HepG2 (cell line): ENCODE results near the gene GALNT18. TPM values are rescaled to one million over a fixed set of nuclear protein-coding genes. Genes with fewer than 3 reads are reported as not detected.

Experiments used
- ATAC-seq: fragments of 200-7000 bp; cut with Tn5 transposase; 3 replicates; pipeline ENCODE4 v1.9.1; 2020; ENCODE audit warnings: mild to moderate bottlenecking, moderate library complexity
- BruUV-seq: library from RNA; stranded (reverse); fragments of 400-500 nt; replicated peaks from 2 replicates; lab custom pipeline; 2021; lab: Mats Ljungman, UMichigan
- CTCF ChIA-PET: fragments of 300-600 bp; formaldehyde crosslinking; extraction: SDS; loops from one replicate; lab custom pipeline; 2021; ENCODE audit warnings: low total read pairs, inconsistent platforms, low intra/inter-chr PET ratio; lab: Yijun Ruan, JAX
- POLR2A ChIA-PET: fragments of 350-600 bp; sonication (Branson Sonifier 250); formaldehyde crosslinking; loops from one replicate; lab custom pipeline; 2020; ENCODE audit warnings: antibody characterized with exemption, inconsistent platforms; lab: Yijun Ruan, JAX
- DNase-seq: peaks from one replicate; pipeline ENCODE4 v3.0.0-alpha.2; 2015; ENCODE audit warnings: low spot score
- FAIRE-seq: peaks from 3 replicates; lab custom pipeline; 2011; peaks lifted over from hg19 to GRCh38; lab: Jason Lieb, UNC
- H2AFZ ChIP-seq: one replicate; pipeline ENCODE4 v1.6.1; 2011; ENCODE audit warnings: low read length, inconsistent platforms
- H3K27ac ChIP-seq: fragments of 300-600 bp; 3 replicates; pipeline ENCODE4 v1.8.0; 2011; ENCODE audit warnings: mixed run types, mild to moderate bottlenecking, mixed read lengths, low read length, inconsistent platforms; ENCODE audit not compliant: insufficient read depth; ENCODE audit errors: extremely low read length
- H3K27me3 ChIP-seq, 2 experiments: fragments of 200-600 bp in 1 of 2; 2 replicates in 1 of 2; 3 replicates in 1 of 2; pipeline versions ENCODE4 v1.6.0 to v1.8.0; 2011; ENCODE audit warnings: low read length in 2 of 2, mild to moderate bottlenecking in 2 of 2, moderate library complexity in 2 of 2, inconsistent platforms in 1 of 2; ENCODE audit not compliant: insufficient read depth in 2 of 2, control insufficient read depth in 1 of 2
- H3K36me3 ChIP-seq, 2 experiments: fragments of 200-600 bp in 1 of 2; replicated peaks in 1 of 2; 2 replicates in 1 of 2; 3 replicates in 1 of 2; pipeline versions ENCODE4 v1.5.1 to v1.8.0; 2011; ENCODE audit warnings: low read length in 2 of 2, inconsistent platforms in 1 of 2; ENCODE audit not compliant: insufficient read depth in 2 of 2, control insufficient read depth in 1 of 2
- H3K4me1 ChIP-seq: 2 replicates; pipeline ENCODE4 v1.5.1; 2012; ENCODE audit warnings: low read length, inconsistent platforms; ENCODE audit not compliant: insufficient read depth
- H3K4me2 ChIP-seq: 2 replicates; pipeline ENCODE4 v1.6.0; 2011; ENCODE audit warnings: low read depth, low read length, inconsistent platforms
- H3K4me3 ChIP-seq, 3 experiments: fragments of 200-600 bp in 1 of 3; sonication (generic), shearing (Covaris generic) in 1 of 3; replicated peaks in 1 of 3; 2 replicates each; pipeline ENCODE4 v1.5.1; 2011 to 2016; ENCODE audit warnings: low read length in 3 of 3, inconsistent platforms in 2 of 3, low read depth in 2 of 3, mild to moderate bottlenecking in 2 of 3, control low read depth in 1 of 3, mixed read lengths in 1 of 3; ENCODE audit not compliant: insufficient read depth in 1 of 3
- H3K79me2 ChIP-seq: one replicate; pipeline ENCODE4 v1.6.1; 2011; ENCODE audit warnings: low read length, inconsistent platforms; ENCODE audit not compliant: insufficient read depth
- H3K9ac ChIP-seq: 2 replicates; pipeline ENCODE4 v1.6.0; 2011; ENCODE audit warnings: mild to moderate bottlenecking, low read depth, low read length, inconsistent platforms; ENCODE audit not compliant: insufficient read depth
- H3K9me3 ChIP-seq: 2 replicates; pipeline ENCODE4 v1.5.1; 2012; ENCODE audit warnings: mild to moderate bottlenecking, low read length
- H4K20me1 ChIP-seq: 2 replicates; pipeline ENCODE4 v1.6.0; 2011; ENCODE audit warnings: inconsistent platforms, mild to moderate bottlenecking, low read length, moderate library complexity; ENCODE audit not compliant: insufficient read depth
- ARNT2 ChIP-seq: sonication (generic); formaldehyde crosslinking; IDR thresholded peaks from 2 replicates; pipeline ENCODE4 v1.8.0; 2022; ENCODE audit warnings: mild to moderate bottlenecking, low read depth, missing genetic modification reagents, moderate library complexity
- ARNTL ChIP-seq: sonication (generic); formaldehyde crosslinking; IDR thresholded peaks from 2 replicates; pipeline ENCODE4 v1.4.0; 2020; ENCODE audit warnings: mild to moderate bottlenecking, missing genetic modification reagents
- ELF3 ChIP-seq: IDR thresholded peaks from 2 replicates; pipeline ENCODE4 v1.6.1; 2016; ENCODE audit warnings: missing genetic modification reagents, missing compliant biosample characterization
- FOXC1 ChIP-seq: sonication (generic); formaldehyde crosslinking; IDR thresholded peaks from 2 replicates; pipeline ENCODE4 v1.8.0; 2022; ENCODE audit warnings: mild to moderate bottlenecking, missing genetic modification reagents, borderline replicate concordance
- HDAC1 ChIP-seq: sonication (generic); formaldehyde crosslinking; IDR thresholded peaks from 2 replicates; pipeline ENCODE4 v1.5.1; 2020; ENCODE audit warnings: mild to moderate bottlenecking, missing genetic modification reagents
- NFYB ChIP-seq: sonication (generic); formaldehyde crosslinking; IDR thresholded peaks from 2 replicates; pipeline ENCODE4 v1.4.0; 2020; ENCODE audit warnings: missing genetic modification reagents
- POGZ ChIP-seq: sonication (generic); formaldehyde crosslinking; IDR thresholded peaks from 2 replicates; pipeline ENCODE4 v1.4.0; 2020; ENCODE audit warnings: mild to moderate bottlenecking, missing genetic modification reagents
- PTBP1 ChIP-seq: fragments of 200-400 bp; formaldehyde crosslinking; IDR thresholded peaks from 2 replicates; pipeline ENCODE4 v1.6.1; 2018; ENCODE audit warnings: low read length, low read depth; ENCODE audit not compliant: poor library complexity, severe bottlenecking
- SMC3 ChIP-seq: IDR thresholded peaks from 2 replicates; pipeline ENCODE4 v1.6.1; 2011; ENCODE audit warnings: low read length, improper control_type of control experiment
- SNAI1 ChIP-seq: sonication (generic); formaldehyde crosslinking; IDR thresholded peaks from 2 replicates; pipeline ENCODE4 v1.5.0; 2020; ENCODE audit warnings: mild to moderate bottlenecking, missing genetic modification reagents, borderline replicate concordance
- ZEB1 ChIP-seq: IDR thresholded peaks from 2 replicates; pipeline ENCODE4 v1.6.1; 2012; ENCODE audit warnings: mild to moderate bottlenecking, low read depth, inconsistent platforms; ENCODE audit not compliant: insufficient replicate concordance
- ZNF331 ChIP-seq: sonication (generic); formaldehyde crosslinking; IDR thresholded peaks from 2 replicates; pipeline ENCODE4 v1.4.0; 2020; ENCODE audit warnings: missing genetic modification reagents
- ZNF543 ChIP-seq: sonication (generic); formaldehyde crosslinking; IDR thresholded peaks from 2 replicates; pipeline ENCODE4 v1.4.0; 2020; ENCODE audit warnings: mild to moderate bottlenecking, missing genetic modification reagents
- WGBS: methylation state at CpG from one replicate; pipeline ENCODE4 v1.1.6; 2017; ENCODE audit warnings: low lambda C conversion rate; 5-methylcytosine and 5-hydroxymethylcytosine counted together
- in situ Hi-C: cut with HindIII; loops from 2 replicates; pipeline ENCODE4 v1.10.0; 2017; ENCODE audit warnings: low pct_unique_long_range_greater_than_20kb; ENCODE audit not compliant: extremely low pct_ligation_motif_present
- intact Hi-C: fragments of 100-400 bp; cut with micrococcal nuclease; formaldehyde crosslinking; loops from one replicate; pipeline ENCODE4 v1.10.0; 2022; ENCODE audit not compliant: unreplicated experiment
- polyA plus RNA-seq, 8 experiments: library from polyadenylated mRNA; depleted of rRNA in 3 of 8; stranded (reverse) in 7 of 8; unstranded in 1 of 8; fragments of >200 nt; fragmentation: Illumina TruSeq in 4 of 8; extraction: Trizol in 4 of 8; gene quantifications; 2 replicates each; pipeline versions ENCODE4 v1.2.1 to v1.2.3, GENCODE V29; 2011 to 2016; ENCODE audit warnings: low read depth in 4 of 8, missing spikeins in 1 of 8, mixed read lengths in 1 of 8; ENCODE audit not compliant: insufficient read depth in 1 of 8
- total RNA-seq, 5 experiments: library from RNA; depleted of rRNA; stranded (reverse); fragments of >200 nt; fragmentation: Illumina TruSeq; extraction: Trizol; gene quantifications; 2 replicates each; pipeline ENCODE4 v1.2.3, GENCODE V29; 2016; ENCODE audit warnings: low read depth in 1 of 5
- TF ChIP-seq, protein P1 (sequence below): sonication (generic); formaldehyde crosslinking; IDR thresholded peaks from 2 replicates; pipeline ENCODE4 v1.8.1; 2023; ENCODE audit warnings: mild to moderate bottlenecking, moderate library complexity, missing genetic modification reagents
- TF ChIP-seq, protein P2 (sequence below): sonication (generic); formaldehyde crosslinking; IDR thresholded peaks from 2 replicates; pipeline ENCODE4 v1.4.0; 2020; ENCODE audit warnings: mild to moderate bottlenecking, missing genetic modification reagents
- TF ChIP-seq, protein P3 (sequence below): fragments of 450-650 bp; IDR thresholded peaks from 2 replicates; pipeline ENCODE4 v1.6.1; 2017; ENCODE audit warnings: mild to moderate bottlenecking

Gene GALNT18
- total and polyA plus RNA-seq, 2 of the 13 experiments (the other 11 are each of a cell fraction or from before 2014, with no cell fraction given) = 0.11 TPM; not detected in 1

DNA sequence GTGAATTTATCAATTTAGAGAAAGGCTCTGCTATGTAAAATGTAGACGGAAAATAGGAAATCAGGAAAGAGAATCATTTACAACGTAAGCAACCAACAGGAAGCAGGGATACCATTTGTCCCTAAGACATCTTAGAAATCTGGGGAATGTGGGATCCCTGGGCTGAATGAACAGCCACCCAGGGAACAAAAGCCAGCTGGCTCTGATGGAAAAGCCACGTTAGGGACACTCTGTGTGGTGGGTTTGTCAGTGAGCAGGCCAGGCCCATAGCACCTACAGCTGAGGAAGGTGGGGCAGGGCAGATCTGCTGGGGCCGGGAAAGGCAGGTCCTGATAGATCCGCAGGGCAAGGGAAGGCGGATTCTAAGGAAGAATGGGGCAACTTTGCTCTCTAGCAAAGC, 181.7 kb downstream of the GALNT18 start (continued):
- TF ChIP-seq, protein P1, sequence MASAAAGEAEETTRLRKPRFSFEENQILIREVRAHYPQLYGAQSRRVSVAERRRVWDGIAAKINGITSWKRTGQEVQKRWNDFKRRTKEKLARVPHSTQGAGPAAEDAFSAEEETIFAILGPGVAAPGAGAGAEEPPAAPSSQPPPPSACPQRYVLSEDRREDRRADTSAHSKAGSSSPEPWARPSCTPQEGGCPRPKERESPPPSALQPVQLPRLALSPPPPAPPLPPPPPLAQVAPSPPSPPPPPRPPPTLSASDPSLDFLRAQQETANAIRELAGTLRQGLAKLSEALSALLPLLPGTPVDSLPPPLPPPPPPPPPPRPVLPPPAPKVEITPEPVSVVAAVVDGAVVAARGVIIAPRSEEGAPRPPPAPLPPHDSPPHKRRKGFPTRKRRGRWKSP (CRISPR knock-in tag) = no peak
- TF ChIP-seq, protein P2, sequence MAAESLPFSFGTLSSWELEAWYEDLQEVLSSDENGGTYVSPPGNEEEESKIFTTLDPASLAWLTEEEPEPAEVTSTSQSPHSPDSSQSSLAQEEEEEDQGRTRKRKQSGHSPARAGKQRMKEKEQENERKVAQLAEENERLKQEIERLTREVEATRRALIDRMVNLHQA (CRISPR knock-in tag) = no peak
- TF ChIP-seq SMC3 = no peak
- TF ChIP-seq SNAI1 (CRISPR knock-in tag) = no peak
- no peak for TF ChIP-seq POGZ
- TF ChIP-seq ZNF543 = no peak
- TF ChIP-seq ARNT2 (CRISPR knock-in tag) = no peak
- TF ChIP-seq ARNTL (CRISPR knock-in tag) = no peak

DNA sequence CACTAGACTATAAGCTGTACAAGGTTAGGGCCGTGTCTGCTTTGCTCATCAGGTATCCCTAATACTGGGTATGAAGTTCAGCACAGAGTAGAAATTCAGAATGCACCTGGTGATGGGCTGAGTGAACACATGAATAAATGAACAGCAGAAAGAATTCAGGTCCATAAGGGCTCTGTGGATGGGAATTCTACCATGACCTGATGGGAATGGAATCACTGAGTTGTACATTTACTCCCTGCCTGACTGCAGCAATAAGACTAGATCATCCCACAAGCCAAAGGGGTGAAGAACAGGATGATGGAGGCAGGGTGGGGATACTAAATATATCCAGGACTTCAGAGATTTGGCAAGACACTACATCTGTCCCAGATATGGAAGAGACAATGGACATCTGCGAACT, 182.2 kb downstream of the GALNT18 start:
- 6% methylated on average over 2 of the region's 2 CpGs for WGBS
- Histone ChIP-seq H3K9me3 (no peaks in the 10 kb centered on the region), H3K4me2 (no peak overlapping the region), H3K9ac (no peak overlapping the region), H2AFZ (no peak overlapping the region), H3K27ac (no peak overlapping the region), H3K4me1 (no peaks in the 10 kb centered on the region), H3K27me3 (peaks cover 4 to 20% of the 10 kb centered on the region in 2 experiments; a peak in 4 of 5 replicates), H3K36me3 (no peaks in the 10 kb centered on the region), H3K4me3 (no peak overlapping the region), H3K79me2 (no peaks in the 10 kb centered on the region), H4K20me1 (no peaks in the 10 kb centered on the region)
- CTCF ChIA-PET = no interaction called here
- POLR2A ChIA-PET = no interaction called here
- ATAC-seq (no peak), FAIRE-seq (no peak), DNase-seq (no peak)
- intact Hi-C loops (no loop called here), in situ Hi-C loops (no loop called here)
- BruUV-seq = no TSS peak
- TF ChIP-seq ZEB1 (no peak), NFYB (CRISPR knock-in tag) (no peak), ELF3 (CRISPR knock-in tag) (no peak), FOXC1 (CRISPR knock-in tag) (no peak), PTBP1 (no peak), ZNF331 (CRISPR knock-in tag) (no peak), HDAC1 (CRISPR knock-in tag) (no peak)
- TF ChIP-seq, protein P3, sequence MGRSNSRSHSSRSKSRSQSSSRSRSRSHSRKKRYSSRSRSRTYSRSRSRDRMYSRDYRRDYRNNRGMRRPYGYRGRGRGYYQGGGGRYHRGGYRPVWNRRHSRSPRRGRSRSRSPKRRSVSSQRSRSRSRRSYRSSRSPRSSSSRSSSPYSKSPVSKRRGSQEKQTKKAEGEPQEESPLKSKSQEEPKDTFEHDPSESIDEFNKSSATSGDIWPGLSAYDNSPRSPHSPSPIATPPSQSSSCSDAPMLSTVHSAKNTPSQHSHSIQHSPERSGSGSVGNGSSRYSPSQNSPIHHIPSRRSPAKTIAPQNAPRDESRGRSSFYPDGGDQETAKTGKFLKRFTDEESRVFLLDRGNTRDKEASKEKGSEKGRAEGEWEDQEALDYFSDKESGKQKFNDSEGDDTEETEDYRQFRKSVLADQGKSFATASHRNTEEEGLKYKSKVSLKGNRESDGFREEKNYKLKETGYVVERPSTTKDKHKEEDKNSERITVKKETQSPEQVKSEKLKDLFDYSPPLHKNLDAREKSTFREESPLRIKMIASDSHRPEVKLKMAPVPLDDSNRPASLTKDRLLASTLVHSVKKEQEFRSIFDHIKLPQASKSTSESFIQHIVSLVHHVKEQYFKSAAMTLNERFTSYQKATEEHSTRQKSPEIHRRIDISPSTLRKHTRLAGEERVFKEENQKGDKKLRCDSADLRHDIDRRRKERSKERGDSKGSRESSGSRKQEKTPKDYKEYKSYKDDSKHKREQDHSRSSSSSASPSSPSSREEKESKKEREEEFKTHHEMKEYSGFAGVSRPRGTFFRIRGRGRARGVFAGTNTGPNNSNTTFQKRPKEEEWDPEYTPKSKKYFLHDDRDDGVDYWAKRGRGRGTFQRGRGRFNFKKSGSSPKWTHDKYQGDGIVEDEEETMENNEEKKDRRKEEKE = no peak
